HG03066 (cell line): ENCODE measurements around the gene VAPB.

Experiments
- ATAC-seq: cut with Tn5 transposase; IDR thresholded peaks from one replicate; pipeline ENCODE4 v1.9.1; 2021; ENCODE audit warnings: low read depth; ENCODE audit not compliant: unreplicated experiment

The VAPB gene

DNA sequence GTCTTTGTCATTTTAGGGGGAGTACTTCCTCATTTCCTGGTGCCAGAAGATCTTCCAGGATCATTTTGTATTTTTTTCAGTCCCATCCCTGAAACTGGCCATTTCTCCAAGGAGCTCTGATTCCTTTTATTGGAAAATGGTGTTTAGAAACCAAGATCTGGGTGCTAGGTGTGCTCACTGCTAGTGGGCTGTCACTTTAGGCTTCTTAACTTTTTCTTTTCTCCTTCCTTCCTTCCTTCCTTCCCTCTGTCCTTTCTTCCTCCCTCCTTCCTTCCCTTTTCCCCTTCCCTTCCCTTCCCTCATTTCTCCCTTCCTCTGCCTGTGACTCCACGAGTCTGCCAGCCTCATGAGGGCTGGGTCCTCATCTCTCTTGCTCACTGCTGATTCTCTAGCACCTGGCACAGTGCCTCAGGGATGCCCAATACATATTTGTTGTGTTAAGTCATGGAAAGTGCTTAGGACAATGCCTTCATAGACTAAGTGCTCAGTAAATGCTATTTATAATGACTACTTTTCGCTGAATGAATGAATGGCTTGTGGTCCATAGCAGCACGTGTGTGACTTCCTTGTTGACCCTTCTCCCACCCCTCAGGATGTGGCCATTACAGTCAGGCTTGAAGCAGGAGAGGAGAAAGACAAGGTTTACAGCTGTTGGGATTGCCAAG is 89.2 kb downstream of the VAPB start:
- ATAC-seq, result no peak

DNA sequence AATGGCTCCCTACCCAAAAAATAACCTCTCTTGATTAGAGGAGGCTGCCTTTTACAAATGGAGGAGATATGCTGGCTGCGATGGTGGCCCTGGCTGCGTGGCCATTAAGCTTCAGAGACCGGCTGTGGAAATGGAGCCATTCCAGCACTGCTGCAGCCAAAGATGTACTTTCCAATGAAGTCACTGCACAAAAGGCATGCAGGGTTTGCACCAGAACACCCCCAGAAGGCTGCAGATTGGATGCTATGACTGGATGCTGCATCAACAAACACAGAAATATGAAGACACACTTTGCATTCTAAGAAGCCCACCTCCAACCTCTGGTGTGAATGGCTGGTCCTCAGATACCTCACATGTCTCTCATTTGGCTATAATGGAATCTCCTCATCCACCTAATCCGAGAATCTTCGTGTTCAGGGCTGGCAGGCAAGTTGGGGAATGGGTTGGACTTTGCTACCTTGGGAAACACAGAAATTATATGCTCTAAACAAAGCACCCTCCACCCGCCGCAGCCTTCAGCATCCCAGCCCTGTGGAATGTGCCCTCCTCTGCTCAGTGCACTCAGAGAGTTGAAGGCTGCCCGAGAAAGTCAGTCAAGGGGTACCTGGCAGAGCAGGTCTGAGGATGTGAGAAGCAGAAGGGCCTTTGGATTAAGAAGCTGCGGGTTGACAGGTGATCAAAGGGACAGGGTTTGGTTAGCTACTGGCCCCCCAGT is 90.9 kb downstream of the VAPB start:
- ATAC-seq, result no peak

DNA sequence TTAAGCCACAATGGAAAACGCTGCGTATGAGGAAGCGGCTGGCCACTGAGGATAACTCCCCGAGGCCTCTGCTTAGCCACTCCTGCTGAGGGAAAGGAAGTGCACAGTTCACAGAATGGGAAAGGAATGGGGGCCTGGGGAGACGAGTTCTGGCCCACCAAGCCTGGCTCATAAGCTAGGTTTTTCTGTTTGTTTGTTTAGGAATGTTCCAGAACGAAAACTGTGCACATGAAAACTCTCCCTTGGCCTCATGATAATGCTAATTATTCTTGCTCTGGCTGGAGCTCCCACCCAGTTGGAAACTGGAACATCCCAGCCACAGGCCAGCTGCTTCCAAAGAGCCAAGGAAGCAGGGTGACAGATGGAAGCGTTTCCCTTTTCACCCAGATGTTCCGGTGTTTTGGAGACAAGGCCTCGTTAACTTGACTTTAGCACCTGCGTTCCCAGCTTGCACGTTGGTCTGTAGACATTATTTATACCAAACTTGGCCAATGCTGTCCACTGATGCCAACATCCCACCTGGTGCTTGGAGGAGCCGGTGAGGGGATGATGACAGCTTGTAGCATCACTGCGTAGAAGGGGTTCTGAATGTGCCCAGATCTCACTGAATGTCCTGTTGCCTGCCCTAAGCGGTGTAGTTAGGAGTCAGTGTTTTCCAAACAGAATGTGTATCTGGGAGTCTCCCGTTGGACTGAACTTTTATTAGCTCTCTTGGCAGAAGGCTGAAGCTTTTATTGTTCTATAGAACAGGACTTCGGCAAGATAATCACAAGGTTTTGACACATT is 91.7 kb downstream of the VAPB start:
- no peak for ATAC-seq

- no peak for ATAC-seq
Measured at GRCh38 chr20:58481481-58482021, 92.5 kb downstream of the VAPB start.

- ATAC-seq, result no peak
Measured at GRCh38 chr20:58482416-58482815, 93.4 kb downstream of the VAPB start.

- no peak for ATAC-seq
Measured at GRCh38 chr20:58483051-58483450, 94.0 kb downstream of the VAPB start.

GRCh38 chr20:58483470-58483869 is 94.4 kb downstream of the VAPB start:
- no peak for ATAC-seq

- no peak for ATAC-seq
Measured at GRCh38 chr20:58485393-58485792, 96.4 kb downstream of the VAPB start.

DNA sequence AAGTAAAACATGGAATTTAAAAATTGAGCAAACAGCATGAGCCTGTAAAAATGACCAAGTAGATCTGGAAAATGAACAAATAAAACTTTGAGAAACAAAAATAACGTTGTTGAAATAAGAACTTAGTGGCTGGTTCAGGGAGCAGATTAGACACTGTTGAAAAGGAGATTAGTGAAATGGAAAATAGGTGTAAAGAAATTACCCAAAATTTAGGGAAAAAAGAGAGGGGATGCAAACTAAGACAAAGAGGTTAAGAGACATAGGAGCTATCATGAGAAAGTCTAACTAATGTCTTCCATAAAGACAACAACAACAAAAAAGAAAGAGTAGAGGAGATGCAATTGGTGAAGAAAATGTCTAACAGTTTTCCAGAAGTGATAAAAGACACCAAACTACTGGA is 97.2 kb downstream of the VAPB start:
- ATAC-seq, result no peak

DNA sequence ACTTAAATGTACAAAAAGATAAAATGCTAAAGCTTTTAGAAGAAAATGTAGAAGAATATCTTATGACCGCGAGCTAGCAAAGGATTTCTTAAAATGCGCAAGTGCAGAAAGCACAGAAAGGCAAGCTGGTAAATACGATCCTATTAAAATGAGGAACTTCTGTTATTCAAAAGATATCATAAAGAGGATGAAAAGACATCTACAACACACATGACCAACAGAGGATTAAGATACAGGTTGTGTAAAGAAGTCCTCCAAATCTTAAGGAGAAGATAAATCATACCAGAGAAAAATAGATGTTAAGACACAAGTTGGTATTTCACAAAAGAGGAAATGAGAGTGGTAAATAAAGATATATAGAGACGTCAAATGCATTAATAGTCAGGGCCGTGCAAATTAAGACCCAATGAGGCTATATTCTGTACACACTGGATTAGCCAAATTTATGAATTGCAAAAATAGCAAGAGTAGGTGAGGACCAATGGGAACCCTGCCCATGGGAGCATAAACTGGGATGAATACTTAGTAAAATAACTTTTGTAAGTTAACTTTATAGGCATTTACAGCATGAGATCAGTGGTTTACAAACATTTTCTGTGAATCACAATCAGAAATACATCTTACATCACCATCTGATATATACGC is 103.2 kb downstream of the VAPB start:
- no peak for ATAC-seq

DNA sequence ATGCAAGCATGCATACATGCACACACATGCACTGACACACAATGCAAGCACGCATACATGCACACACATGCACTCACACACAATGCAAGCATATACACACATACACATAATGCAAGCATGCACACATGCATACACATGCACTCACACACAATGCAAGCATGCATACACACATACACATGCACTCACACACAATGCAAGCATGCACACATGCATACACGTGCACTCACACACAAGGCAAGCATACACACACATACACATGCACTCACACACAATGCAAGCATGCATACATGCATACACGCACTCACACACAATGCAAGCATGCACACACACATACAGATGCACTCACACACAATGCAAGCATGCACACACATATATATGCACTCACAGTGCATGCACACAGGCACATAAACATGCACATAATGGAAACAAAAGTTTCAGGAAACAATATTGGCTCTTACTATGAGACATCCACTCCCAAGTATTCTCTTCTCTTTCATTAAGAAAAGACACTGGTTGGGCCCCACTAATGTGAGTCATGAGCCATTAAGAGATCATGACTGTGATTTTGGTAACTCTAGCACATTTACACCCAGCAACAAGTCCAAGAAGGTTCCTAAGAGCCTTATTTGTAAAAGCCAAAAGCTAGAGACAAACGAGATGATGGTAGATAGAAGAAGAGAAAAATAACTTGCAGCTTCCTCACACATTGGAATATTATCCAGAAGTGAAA is 103.9 kb downstream of the VAPB start:
- ATAC-seq, result no peak

GRCh38 chr20:58494923-58495622 is 106.0 kb downstream of the VAPB start:
- ATAC-seq, result no peak

- ATAC-seq, result no peak
Measured at GRCh38 chr20:58495623-58496428, 106.8 kb downstream of the VAPB start.

GRCh38 chr20:58496429-58496769 is 107.4 kb downstream of the VAPB start:
- no peak for ATAC-seq

DNA sequence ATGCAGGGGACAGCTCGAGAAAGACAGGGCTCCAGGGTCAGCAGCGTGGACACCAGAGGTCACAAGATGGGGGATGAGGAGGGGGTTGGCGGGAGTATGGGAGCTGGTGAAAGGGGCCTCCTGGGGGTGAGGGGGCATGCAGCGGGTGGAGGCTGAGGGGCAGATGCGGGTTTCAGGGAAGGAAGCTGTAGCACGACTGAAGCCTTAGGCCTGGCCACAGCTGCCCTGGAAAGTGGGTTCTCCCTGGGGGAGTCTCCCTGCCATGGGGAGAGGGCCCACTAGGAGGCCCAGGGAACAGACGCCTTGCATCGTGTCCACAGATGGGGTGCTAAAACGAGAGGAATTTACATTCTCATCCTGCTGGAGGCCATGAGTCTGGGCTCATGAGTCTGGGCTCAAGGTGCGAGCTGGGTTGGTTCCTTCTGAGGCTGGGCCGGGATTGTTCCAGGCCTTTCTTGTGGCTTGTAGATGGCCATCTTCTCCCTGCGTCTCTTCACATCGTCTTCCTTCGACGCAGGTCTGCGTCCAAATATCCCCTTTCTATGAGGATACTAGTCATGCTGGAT is 108.1 kb downstream of the VAPB start:
- ATAC-seq, result no peak

DNA sequence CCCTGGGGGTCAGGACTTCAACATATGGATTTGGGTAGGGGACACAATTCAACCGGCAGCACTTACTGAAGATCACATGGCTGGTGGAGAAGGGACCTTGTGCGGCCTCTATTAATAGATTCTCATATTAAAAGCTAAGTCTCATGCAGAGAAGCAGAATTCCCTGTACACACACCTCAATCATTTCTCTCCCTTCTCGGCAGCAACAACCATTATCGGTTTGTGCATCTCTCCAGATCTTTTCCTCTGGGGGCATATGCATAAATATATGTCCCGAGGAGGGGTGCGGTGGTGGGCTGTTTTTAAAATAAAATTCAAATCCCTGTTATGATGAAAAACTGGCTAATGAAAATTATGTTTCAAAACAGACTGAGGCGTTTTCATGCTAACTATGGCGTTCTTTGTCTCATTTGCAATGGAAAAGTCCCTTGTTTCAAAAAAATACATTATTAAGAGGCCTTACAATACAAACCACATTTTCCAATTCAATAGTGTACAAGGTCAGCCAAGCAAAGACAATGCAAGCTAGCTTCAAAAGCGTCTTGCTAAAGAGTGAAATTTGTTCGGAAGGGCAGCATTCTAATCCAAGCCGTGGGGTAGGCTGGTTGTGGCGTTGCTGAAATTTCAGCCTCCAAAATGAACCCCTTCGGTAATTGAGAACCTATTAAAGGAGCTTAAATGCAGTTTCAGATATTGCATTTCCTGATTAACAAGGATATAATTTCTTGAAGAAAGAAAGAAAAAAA is 108.9 kb downstream of the VAPB start:
- no peak for ATAC-seq

DNA sequence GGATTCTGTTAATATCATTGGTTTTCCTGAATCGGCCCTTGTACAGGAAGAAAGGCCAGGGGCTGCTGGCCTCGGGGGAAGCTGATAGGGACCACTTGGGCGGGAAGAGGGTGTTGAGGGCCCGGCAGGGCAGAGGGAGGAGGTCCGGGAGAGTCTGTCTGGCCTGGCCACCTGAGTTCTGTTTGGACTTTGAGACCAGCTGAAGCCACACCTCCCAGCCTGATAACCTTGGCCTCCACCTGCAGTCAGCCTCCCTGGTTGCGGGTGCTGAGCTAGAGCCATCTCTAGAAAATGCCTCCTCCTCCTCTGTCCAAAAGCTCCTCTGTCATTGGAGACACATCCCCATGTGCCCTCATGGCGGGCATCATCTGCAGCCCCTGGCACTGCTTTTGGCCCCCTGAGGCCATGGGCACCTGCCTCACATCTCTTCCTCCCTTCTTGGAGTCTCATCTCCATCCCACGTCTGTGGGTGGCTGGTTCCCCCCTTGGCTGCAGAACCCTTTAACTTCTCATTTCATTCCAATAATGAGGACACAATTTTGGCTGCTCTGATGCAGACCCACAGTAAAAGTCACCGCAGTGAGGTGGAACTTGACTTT is 109.5 kb downstream of the VAPB start:
- ATAC-seq, result no peak
